Esophagus muscularis mucosa (tissue), 4 donors: Measurements from ENCODE around the gene AP3S2. TPM values are rescaled to one million over a fixed set of nuclear protein-coding genes. Genes with fewer than 3 reads are reported as not detected.
A peak's percentile ranks its signal among the peaks of the same experiment; 100 is the strongest.

Experiments used
- DNase-seq: peaks from one replicate; pipeline ENCODE4 v3.0.0-alpha.2; 2017; ENCODE audit errors: extremely low spot score
- H3K27ac ChIP-seq, 4 donors: fragments of 200-600 bp; sonication (generic); replicated peaks in 1 of 4; 1 replicate in 3 of 4; 2 replicates in 1 of 4; pipeline ENCODE4 v1.5.1; 2016 to 2019; ENCODE audit warnings: mild to moderate bottlenecking in 1 of 4
- H3K27me3 ChIP-seq, 4 donors: fragments of 200-600 bp; sonication (generic); one replicate each; pipeline versions ENCODE4 v1.5.1 to v1.6.0; 2016 to 2019
- H3K36me3 ChIP-seq, 4 donors: fragments of 200-600 bp; sonication (generic); one replicate each; pipeline ENCODE4 v1.5.1; 2016 to 2019
- H3K4me1 ChIP-seq, 4 donors: fragments of 200-600 bp; sonication (generic); one replicate each; pipeline ENCODE4 v1.5.1; 2016 to 2019
- H3K4me3 ChIP-seq, 4 donors: fragments of 200-600 bp; sonication (generic); 1 replicate in 2 of 4; 2 replicates in 2 of 4; pipeline ENCODE4 v1.5.1; 2016 to 2019; ENCODE audit warnings: mild to moderate bottlenecking in 4 of 4, moderate library complexity in 1 of 4
- H3K9me3 ChIP-seq, 4 donors: fragments of 200-600 bp; sonication (generic); 1 replicate in 3 of 4; 2 replicates in 1 of 4; pipeline ENCODE4 v1.5.1; 2016 to 2019
- EP300 ChIP-seq: sonication (generic); formaldehyde crosslinking; IDR thresholded peaks from one replicate; pipeline ENCODE4 v1.6.1; 2017; ENCODE audit warnings: antibody characterized with exemption
- POLR2A ChIP-seq: fragments of 450-650 bp; IDR thresholded peaks from one replicate; pipeline ENCODE4 v1.6.1; 2017; ENCODE audit warnings: antibody characterized with exemption, moderate library complexity, mild to moderate bottlenecking, low read depth
- POLR2AphosphoS5 ChIP-seq, 2 donors: sonication (generic); formaldehyde crosslinking; IDR thresholded peaks; one replicate each; pipeline ENCODE4 v1.6.1; 2017; ENCODE audit warnings: antibody characterized with exemption in 2 of 2
- WGBS: methylation state at CpG from one replicate; pipeline ENCODE4 v1.1.5; 2018; 5-methylcytosine and 5-hydroxymethylcytosine counted together
- intact Hi-C: fragments of 100-400 bp; cut with DNase I; formaldehyde crosslinking; loops from one replicate; pipeline ENCODE4 v1.15.1; 2023
- total RNA-seq, 4 donors: library from RNA; depleted of rRNA; stranded (reverse); fragments of >200 nt; gene quantifications; one replicate each; pipeline versions ENCODE4 v1.1.0 to v1.2.1, GENCODE V29; 2016
- TF ChIP-seq, protein P1 (sequence below), 3 experiments: fragments of 200-600 bp in 2 of 3; fragments of 450-650 bp in 1 of 3; sonication (generic) in 2 of 3; IDR thresholded peaks; one replicate each; pipeline ENCODE4 v1.5.1; 2017 to 2019; ENCODE audit warnings: antibody characterized with exemption in 3 of 3, mild to moderate bottlenecking in 2 of 3, moderate library complexity in 1 of 3

The AP3S2 gene
- total RNA-seq, 4 donors from 2014 or later: 26.8 to 43.2 (median 37.3) TPM

DNA sequence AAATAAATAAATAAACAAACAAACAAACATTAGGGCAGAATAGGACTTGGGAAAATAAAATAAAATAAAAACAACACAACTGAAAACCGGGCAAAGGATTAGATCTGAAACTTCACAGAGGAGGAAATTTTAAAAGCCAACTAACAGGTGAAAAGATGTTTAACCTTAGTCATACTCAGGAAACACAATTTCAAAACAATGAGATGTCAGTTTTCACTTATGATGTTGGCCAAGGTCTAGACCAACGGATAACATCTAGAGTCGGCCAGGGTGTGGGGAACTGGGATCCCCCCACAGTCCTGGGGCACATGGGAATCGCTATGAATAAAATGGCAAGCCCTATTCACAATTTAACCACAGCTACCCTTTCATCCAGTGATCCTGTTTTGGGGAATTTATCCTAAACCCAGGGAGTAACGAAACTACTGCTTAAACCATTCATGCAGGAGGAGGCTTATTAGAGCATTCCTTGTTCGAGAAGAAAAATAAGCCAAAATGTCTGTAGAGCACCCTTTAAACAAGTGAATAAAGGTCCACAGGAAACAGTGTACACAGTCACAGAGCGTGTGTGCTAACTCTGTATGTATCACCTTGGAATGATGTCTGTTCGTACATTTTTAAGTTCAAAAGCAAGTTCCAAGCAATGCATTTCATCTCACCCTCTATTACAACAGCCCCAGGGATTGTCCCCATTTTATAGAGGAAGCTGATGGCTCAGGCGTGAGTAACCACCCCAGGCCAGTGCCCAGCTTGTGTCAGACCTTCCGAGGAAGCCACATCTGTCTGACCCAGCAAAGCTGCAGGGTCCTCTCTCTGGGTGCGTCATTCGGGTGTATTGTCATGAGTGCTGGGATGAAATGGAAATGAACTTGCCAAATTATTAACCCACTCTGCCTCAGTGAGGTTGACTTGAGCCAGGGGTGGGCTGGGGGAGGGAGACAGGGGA lies 72.9 kb downstream of the AP3S2 start:
- no peaks in the 10 kb centered on the region for H3K36me3 ChIP-seq
- no peak for DNase-seq
- peak in 1 of 2 donors; percentile 8 for TF ChIP-seq POLR2AphosphoS5 (IDR thresholded peaks at IDR 0.05)
- no peak for TF ChIP-seq POLR2A
- no peak for TF ChIP-seq EP300
- TF ChIP-seq, protein P1, sequence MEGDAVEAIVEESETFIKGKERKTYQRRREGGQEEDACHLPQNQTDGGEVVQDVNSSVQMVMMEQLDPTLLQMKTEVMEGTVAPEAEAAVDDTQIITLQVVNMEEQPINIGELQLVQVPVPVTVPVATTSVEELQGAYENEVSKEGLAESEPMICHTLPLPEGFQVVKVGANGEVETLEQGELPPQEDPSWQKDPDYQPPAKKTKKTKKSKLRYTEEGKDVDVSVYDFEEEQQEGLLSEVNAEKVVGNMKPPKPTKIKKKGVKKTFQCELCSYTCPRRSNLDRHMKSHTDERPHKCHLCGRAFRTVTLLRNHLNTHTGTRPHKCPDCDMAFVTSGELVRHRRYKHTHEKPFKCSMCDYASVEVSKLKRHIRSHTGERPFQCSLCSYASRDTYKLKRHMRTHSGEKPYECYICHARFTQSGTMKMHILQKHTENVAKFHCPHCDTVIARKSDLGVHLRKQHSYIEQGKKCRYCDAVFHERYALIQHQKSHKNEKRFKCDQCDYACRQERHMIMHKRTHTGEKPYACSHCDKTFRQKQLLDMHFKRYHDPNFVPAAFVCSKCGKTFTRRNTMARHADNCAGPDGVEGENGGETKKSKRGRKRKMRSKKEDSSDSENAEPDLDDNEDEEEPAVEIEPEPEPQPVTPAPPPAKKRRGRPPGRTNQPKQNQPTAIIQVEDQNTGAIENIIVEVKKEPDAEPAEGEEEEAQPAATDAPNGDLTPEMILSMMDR (IDR thresholded peaks at IDR 0.05): no peak
- H3K4me1 ChIP-seq: no peaks in the 10 kb centered on the region
- H3K27ac ChIP-seq: no peak overlapping the region
- peaks cover 0 to 2% (median under 1%) of the 10 kb centered on the region in 4 donors for H3K9me3 ChIP-seq
- no peak overlapping the region for H3K4me3 ChIP-seq
- WGBS: 53% methylated on average over 12 of the region's 12 CpGs
- intact Hi-C loops: no loop called here
- H3K27me3 ChIP-seq: peaks cover 0 to 56% (median 3%) of the 10 kb centered on the region in 4 donors

DNA sequence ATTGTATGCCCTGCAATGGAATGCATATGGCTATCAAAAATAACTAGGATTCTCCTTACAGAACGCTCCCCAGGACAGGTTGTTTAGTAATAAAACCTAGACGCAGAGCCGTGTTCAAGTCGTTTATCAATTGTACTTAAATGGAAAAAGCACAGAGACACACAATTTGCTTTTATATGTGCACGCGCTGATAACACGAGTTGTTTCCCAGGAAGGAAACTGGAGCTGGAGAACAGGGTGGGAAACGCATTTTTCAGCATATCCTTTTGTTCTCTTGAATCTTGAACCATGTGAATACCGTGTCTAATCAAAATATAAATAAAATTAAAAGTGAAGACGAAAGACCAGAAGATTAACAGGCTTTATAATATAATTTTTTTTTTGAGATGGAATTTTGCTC lies 75.5 kb downstream of the AP3S2 start:
- Histone ChIP-seq H3K27ac (no peak overlapping the region), H3K4me1 (peaks cover 11 to 19% (median 15%) of the 10 kb centered on the region in 4 donors), H3K36me3 (no peaks in the 10 kb centered on the region), H3K4me3 (no peak overlapping the region), H3K9me3 (peaks cover 0 to 10% (median 6%) of the 10 kb centered on the region in 4 donors), H3K27me3 (peaks cover 10 to 80% (median 24%) of the 10 kb centered on the region in 4 donors)
- TF ChIP-seq POLR2AphosphoS5 (IDR thresholded peaks at IDR 0.05) (no peak), POLR2A (no peak)
- no peak for DNase-seq
- 36% methylated on average over 10 of the region's 10 CpGs for WGBS
- intact Hi-C loops: no loop called here

DNA sequence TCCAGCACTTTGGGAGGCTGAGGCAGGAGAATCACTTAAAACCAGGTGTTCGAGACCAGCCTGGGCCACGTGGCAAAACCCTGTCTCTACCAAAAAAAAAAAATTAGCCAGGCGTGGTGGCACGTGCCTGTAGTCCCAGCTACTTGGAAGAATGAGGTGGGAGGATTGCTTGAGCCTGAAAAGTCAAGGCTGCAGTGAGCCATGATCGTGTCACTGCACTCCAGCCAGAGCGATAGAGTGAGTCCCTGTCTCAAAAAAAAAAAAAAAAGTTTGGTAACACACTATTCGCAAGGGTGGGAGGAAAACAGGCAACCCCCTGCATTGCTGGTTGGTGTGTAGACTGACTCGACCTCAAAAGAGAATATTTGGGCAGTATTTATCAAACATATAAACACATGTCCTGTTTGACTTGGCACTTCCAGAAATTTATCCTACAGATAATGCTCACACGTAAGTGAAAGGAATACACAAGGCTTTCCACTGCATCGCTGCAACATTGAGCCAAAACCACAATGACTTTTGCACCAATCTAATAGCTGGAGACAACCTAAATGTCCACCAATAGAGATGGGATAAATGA lies 76.0 kb downstream of the AP3S2 start:
- no peak for DNase-seq
- TF ChIP-seq, protein P1 (IDR thresholded peaks at IDR 0.05): no peak
- no peak for TF ChIP-seq POLR2AphosphoS5 (IDR thresholded peaks at IDR 0.05)
- no peak for TF ChIP-seq EP300
- no peak for TF ChIP-seq POLR2A
- WGBS: 49% methylated on average over 10 of the region's 10 CpGs
- Histone ChIP-seq H3K36me3 (no peaks in the 10 kb centered on the region), H3K27me3 (peaks cover 10 to 83% (median 24%) of the 10 kb centered on the region in 4 donors), H3K27ac (no peak overlapping the region), H3K4me3 (no peak overlapping the region), H3K9me3 (peaks cover 0 to 10% (median 6%) of the 10 kb centered on the region in 4 donors), H3K4me1 (peaks cover 11 to 20% (median 17%) of the 10 kb centered on the region in 4 donors)
- intact Hi-C loops: no loop called here

DNA sequence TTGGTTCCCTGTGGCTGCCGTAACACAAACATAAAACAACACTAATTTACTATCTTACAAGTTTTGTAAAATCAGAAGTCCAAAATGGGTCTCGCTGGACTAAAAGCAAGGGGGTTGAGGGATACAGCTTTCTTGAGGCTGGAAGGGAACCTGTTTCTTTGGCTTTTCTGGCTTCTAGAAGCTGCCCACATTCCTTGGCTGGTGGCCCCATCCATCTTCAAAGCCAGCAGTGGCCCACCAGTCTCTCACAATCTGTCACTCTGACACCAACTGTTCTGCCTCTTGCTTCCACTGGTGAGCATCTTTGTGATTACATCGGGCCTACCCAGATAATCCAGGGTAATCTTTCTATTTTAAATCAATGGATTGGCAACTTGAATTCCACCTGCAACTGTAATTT lies 78.0 kb downstream of the AP3S2 start:
- WGBS: 100% methylated on average over 3 of the region's 3 CpGs
- no peak overlapping the region for H3K27ac ChIP-seq
- peaks cover 11 to 28% (median 22%) of the 10 kb centered on the region in 4 donors for H3K4me1 ChIP-seq
- no peaks in the 10 kb centered on the region for H3K36me3 ChIP-seq
- TF ChIP-seq POLR2A: no peak
- TF ChIP-seq, protein P1 (IDR thresholded peaks at IDR 0.05): no peak
- peaks cover 0 to 10% (median 6%) of the 10 kb centered on the region in 4 donors for H3K9me3 ChIP-seq
- intact Hi-C loops: no loop called here
- peaks cover 10 to 75% (median 24%) of the 10 kb centered on the region in 4 donors for H3K27me3 ChIP-seq
- no peak overlapping the region for H3K4me3 ChIP-seq
- DNase-seq: no peak

DNA sequence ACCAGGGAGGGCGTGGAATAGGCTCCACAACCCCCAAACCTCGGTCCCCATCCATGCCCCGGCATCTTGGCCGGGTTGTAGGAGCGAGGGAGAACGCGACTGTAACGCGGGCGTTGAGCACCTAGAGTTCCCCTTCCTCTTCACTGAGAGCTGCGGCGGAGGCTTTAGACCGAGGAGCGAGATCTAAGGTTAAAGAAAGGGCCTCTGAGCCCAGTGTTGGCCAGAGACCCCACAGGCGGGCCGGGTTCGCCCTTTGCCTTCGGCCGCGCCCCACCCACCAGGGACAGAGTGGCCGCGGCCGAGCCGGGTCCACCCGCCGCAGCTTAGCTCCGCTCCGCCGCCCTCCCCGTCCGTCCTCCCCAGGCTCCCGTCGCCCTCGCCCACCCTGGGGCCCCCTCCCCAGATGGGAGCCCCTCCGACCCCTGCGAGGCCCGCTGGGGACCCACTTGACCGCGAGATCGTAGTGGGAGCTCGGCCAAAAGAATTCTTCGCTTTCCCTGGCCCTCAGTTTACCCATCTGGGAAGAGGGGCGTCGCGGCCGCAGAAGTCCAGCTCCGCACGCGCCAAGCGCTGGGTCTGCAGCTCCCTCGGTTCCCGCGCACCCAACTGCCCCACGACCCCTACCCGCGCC lies 79.6 kb downstream of the AP3S2 start:
- TF ChIP-seq POLR2AphosphoS5 (IDR thresholded peaks at IDR 0.05) (no peak), EP300 (no peak), POLR2A (no peak)
- TF ChIP-seq, protein P1 (IDR thresholded peaks at IDR 0.05): no peak
- Histone ChIP-seq H3K4me3 (peak overlapping the region; percentile 53 to 62 (median 56)), H3K27ac (peak overlapping the region; percentile 51 to 63 (median 56)), H3K27me3 (peaks cover 10 to 67% (median 24%) of the 10 kb centered on the region in 4 donors), H3K36me3 (no peaks in the 10 kb centered on the region), H3K9me3 (peaks cover 0 to 10% (median 6%) of the 10 kb centered on the region in 4 donors), H3K4me1 (peaks cover 11 to 30% (median 22%) of the 10 kb centered on the region in 4 donors)
- intact Hi-C loops: no loop called here
- 23% methylated on average over 30 of the region's 56 CpGs for WGBS
- DNase-seq: no peak
